Astrocyte of the spinal cord (primary cell): ENCODE data around the gene NRXN3.
A peak's percentile ranks its signal among the peaks of the same experiment; 100 is the strongest.

Experiments used
- DNase-seq: peaks from one replicate; pipeline ENCODE4 v3.0.0; 2011; ENCODE audit warnings: low read depth, low spot score
- H3K4me3 ChIP-seq: 2 replicates; pipeline ENCODE4 v1.5.1; 2011; ENCODE audit warnings: low read depth, mild to moderate bottlenecking, low read length, moderate library complexity
- in situ Hi-C: cut with HindIII; loops from 2 replicates; pipeline ENCODE4 v1.10.0; 2017; ENCODE audit warnings: low sequenced_read_pairs
- TF ChIP-seq, protein P1 (sequence below): IDR thresholded peaks from 2 replicates; pipeline ENCODE4 v1.5.1; 2012; ENCODE audit warnings: low read depth, mild to moderate bottlenecking, low read length, inconsistent platforms

The NRXN3 gene

DNA sequence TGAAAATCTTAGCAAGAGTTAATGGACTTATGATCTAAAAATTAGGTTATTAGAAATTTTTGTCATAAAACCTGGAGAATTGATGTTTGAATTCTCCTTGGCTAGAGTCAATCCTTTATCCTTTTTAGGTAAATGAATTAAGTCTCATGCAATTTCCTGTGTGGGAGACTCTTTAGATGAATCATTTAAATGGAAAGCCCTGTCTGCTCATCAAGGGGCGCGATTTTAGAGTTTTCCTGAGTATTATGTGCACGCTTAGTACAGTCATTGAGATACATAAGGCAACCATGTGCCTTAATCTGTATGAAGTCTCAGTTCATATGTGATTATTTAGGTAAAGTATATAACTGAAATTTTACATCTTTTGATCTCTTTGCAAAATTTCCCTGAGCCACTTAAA lies 974.7 kb downstream of the NRXN3 start:
- in situ Hi-C loops = no loop called here
- no peak for DNase-seq
- TF ChIP-seq, protein P1, sequence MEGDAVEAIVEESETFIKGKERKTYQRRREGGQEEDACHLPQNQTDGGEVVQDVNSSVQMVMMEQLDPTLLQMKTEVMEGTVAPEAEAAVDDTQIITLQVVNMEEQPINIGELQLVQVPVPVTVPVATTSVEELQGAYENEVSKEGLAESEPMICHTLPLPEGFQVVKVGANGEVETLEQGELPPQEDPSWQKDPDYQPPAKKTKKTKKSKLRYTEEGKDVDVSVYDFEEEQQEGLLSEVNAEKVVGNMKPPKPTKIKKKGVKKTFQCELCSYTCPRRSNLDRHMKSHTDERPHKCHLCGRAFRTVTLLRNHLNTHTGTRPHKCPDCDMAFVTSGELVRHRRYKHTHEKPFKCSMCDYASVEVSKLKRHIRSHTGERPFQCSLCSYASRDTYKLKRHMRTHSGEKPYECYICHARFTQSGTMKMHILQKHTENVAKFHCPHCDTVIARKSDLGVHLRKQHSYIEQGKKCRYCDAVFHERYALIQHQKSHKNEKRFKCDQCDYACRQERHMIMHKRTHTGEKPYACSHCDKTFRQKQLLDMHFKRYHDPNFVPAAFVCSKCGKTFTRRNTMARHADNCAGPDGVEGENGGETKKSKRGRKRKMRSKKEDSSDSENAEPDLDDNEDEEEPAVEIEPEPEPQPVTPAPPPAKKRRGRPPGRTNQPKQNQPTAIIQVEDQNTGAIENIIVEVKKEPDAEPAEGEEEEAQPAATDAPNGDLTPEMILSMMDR = no peak
- H3K4me3 ChIP-seq = no peak overlapping the region

DNA sequence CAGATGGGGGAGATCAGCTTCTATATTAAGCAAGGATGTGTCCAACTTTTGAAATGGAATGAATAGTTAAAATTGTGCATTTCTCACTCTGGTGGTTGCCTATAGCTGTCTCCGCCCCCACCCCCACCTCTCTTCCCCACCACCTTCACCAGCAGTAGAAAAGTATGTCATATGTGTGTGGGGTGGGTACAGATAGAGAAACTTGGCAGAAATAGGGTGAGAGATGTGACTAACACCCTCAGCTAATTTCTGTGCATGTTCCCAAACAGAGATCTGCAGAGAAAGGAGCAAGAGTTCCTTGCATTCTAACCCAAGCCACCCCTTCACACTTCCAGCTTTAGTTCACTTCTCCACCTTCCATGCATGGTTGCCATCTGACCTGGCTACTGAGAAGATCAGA lies 980.1 kb downstream of the NRXN3 start:
- TF ChIP-seq, protein P1 = no peak
- no peak for DNase-seq
- H3K4me3 ChIP-seq = no peak overlapping the region
- in situ Hi-C loops = no loop called here

DNA sequence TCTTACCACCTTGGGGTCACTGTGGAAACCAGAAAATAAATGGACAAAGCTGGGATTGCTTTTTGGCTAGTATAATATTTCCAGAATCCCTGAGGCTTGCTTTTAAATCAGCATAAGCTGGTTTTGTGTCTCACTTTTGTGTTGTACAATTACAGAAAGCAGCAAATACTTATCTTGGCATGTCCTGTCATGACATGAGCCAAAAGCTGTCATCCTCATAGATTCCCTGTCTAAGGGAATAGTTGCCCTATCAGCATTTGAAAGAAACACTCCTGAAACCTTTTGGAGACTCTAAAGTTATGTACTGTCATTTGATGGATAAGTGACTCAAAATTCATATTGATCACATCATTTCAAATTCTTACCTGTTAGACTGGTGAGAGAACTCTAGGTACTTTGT lies 987.2 kb downstream of the NRXN3 start:
- H3K4me3 ChIP-seq = no peak overlapping the region
- in situ Hi-C loops = no loop called here
- DNase-seq = no peak
- TF ChIP-seq, protein P1 = no peak

DNA sequence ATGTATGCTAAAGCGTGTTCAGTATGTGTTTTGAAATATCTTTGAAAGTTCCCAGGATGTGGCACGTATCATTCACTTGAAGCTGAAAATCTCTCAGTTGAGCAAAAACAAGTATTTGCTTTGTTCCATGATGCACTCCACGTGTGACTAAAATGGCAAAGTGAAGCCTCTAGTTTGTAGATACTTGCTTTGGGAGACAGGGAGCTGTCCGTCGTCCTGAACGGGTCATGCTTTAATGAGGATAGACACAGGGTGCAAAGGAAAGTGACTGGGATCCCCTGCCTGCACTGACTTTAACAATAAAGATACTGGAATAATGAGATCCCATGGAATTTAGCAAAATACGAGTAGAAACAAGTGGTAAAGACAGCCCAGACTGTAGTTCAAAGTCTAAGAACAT lies 991.4 kb downstream of the NRXN3 start:
- peak; percentile 49 for DNase-seq
- no peak overlapping the region for H3K4me3 ChIP-seq
- in situ Hi-C loops = no loop called here
- TF ChIP-seq, protein P1 = no peak

DNA sequence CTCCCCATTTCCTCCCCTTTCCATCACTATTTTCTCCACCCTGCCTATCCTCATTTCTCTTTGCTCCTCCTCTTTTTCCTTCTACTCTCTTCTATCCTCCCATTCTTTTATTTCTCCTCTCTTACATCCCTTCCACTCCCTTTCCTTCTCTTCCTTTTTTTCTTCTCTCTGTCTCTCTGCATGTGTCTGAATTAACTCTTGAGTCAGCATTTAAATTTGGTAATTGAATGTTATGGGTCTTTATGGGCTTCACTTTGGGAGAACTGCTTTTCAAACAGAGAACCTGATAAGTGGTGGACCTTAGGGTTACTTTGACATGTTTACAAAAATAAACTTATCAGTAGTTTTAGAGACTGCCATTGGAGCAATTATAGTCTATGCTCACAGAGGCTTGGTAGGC lies 992.7 kb downstream of the NRXN3 start:
- no peak for DNase-seq
- TF ChIP-seq, protein P1 = no peak

DNA sequence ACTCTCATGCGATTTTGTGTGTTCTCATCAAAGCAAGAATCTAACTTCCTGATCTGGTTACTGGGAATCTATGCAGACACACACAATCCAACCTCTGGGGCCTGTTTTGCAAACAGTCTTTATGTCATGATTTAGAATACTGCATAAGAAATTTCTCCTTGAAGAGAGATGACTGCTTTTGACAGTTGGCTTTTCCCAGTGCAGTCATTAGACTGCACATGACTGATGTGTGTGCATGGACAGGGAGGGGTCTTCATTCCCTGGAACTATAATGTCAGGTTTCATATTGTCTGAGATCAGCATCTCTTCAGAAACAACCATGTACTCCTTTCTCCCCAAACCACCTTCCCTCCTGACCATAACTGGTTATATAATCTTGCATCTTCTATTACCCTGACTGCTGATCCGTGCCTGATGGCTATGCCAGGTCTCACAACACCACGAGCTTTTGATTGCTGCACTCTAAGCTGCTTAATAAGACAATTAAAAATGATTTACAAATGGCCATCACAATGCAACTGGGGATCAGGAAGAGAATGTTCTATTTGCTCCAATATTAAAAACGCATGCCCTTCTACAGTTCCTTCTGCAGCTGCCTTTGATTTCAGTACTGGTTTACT lies 995.4 kb downstream of the NRXN3 start:
- TF ChIP-seq, protein P1 = no peak
- no peak overlapping the region for H3K4me3 ChIP-seq
- no peak for DNase-seq
- in situ Hi-C loops = no loop called here

More for the DNA sequence above, 992.7 kb downstream of the NRXN3 start:
- in situ Hi-C loops = no loop called here
- no peak overlapping the region for H3K4me3 ChIP-seq

DNA sequence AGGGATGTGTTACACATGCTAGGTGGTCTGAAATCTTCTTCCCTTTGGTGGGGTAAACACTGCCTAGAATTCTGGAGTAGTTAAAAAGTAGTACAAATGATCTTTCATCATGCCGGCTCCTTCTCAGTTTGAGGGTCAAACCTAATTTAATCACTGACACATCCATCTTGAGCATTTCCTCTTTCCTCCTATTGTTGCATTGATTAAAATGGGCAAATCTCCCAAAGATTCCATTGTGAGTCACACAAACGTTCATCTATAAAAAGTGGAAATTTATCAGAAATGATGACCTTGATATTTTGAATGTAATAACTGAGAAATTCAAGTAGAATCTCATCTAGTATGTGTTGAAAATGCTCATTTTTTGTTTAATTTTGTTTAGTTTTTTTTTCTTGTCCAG lies 996.0 kb downstream of the NRXN3 start:
- in situ Hi-C loops = no loop called here
- TF ChIP-seq, protein P1 = no peak
- no peak for DNase-seq
- no peak overlapping the region for H3K4me3 ChIP-seq
